D721Med (cell line): ENCODE results near the gene ACER1.

ENCODE experiments used
- DNase-seq: peaks from one replicate; pipeline ENCODE4 v3.0.0; 2011; ENCODE audit warnings: low spot score; ENCODE audit not compliant: insufficient read length
- FAIRE-seq: peaks from 2 replicates; lab custom pipeline; 2011; peaks lifted over from hg19 to GRCh38; lab: Jason Lieb, UNC
- CTCF ChIP-seq: IDR thresholded peaks from 2 replicates; pipeline ENCODE4 v1.5.1; 2012; ENCODE audit warnings: mild to moderate bottlenecking, control low read depth; ENCODE audit not compliant: insufficient read depth; ENCODE audit errors: missing control alignments

Gene ACER1

GRCh38 chr19:6263306-6263705 is 70.1 kb downstream of the ACER1 start:
- FAIRE-seq (no peak), DNase-seq (no peak)
- TF ChIP-seq CTCF, result no peak

GRCh38 chr19:6262519-6262918 is 70.9 kb downstream of the ACER1 start:
- no peak for DNase-seq
- FAIRE-seq, result no peak
- TF ChIP-seq CTCF, result no peak

- FAIRE-seq (no peak), DNase-seq (no peak)
- TF ChIP-seq CTCF, result no peak
Measured at GRCh38 chr19:6261883-6262282, 71.5 kb downstream of the ACER1 start.

- TF ChIP-seq CTCF, result peak; percentile 33
- FAIRE-seq, result no peak
- no peak for DNase-seq
Measured at GRCh38 chr19:6260912-6261650, 72.3 kb downstream of the ACER1 start.

- FAIRE-seq, result no peak
- TF ChIP-seq CTCF, result no peak
Measured at GRCh38 chr19:6260376-6260775, 73.0 kb downstream of the ACER1 start.

GRCh38 chr19:6259312-6259861 is 74.0 kb downstream of the ACER1 start:
- DNase-seq (no peak), FAIRE-seq (no peak)
- no peak for TF ChIP-seq CTCF

More at GRCh38 chr19:6260376-6260775, 73.0 kb downstream of the ACER1 start:
- no peak for DNase-seq

GRCh38 chr19:6258812-6259311 is 74.5 kb downstream of the ACER1 start:
- no peak for FAIRE-seq
- DNase-seq, result no peak
- TF ChIP-seq CTCF, result no peak
